ENCODE measurements around the gene SMIM45.

The SMIM45 gene

DNA sequence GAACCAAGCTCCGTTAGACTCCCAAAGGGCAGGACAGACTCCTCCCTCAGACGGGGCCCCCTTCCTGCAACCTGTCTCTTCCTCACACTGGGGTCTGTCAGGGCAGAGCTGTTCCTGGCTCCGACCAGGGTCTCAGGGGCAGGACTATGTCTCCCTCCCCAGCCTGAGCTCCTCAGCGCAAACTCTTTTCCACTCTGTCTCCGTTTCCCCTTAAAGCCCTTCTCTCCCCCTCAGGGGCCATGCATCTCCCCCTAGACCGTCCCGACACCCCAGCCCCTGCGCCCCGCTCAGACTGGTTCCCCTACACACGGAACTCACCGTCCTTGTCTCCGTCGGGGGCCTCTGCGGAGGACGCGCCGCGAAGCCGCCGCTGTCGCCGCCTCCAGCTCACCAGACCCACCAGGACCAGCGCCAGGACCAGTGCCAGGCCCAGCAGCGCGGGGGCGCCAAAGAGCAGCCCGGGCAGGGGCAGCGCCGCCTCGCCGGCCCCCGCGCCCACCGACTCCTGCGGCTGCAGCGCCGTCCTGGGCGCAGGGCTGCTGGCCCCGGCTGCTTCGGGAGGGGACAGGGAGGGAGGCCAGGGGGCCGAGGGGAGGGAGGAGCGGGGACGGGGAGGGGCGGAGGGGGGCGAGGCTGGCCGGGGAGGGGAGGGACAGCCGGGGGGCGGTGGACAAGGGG lies 26.0 kb upstream of the SMIM45 start:
- TF ChIP-seq EZH2 (optimal IDR thresholded peaks at IDR 0.05; ENCODE audit: low read depth, low read length): no peak
- no peak for TF ChIP-seq EZH2phosphoT487 (IDR thresholded peaks at IDR 0.05; ENCODE audit: low read length)
- TF ChIP-seq, protein P1, sequence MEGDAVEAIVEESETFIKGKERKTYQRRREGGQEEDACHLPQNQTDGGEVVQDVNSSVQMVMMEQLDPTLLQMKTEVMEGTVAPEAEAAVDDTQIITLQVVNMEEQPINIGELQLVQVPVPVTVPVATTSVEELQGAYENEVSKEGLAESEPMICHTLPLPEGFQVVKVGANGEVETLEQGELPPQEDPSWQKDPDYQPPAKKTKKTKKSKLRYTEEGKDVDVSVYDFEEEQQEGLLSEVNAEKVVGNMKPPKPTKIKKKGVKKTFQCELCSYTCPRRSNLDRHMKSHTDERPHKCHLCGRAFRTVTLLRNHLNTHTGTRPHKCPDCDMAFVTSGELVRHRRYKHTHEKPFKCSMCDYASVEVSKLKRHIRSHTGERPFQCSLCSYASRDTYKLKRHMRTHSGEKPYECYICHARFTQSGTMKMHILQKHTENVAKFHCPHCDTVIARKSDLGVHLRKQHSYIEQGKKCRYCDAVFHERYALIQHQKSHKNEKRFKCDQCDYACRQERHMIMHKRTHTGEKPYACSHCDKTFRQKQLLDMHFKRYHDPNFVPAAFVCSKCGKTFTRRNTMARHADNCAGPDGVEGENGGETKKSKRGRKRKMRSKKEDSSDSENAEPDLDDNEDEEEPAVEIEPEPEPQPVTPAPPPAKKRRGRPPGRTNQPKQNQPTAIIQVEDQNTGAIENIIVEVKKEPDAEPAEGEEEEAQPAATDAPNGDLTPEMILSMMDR (IDR thresholded peaks at IDR 0.05; ENCODE audit: low read length): peak; percentile 66
- no peak overlapping the region; the same call in 1 of the 2 replicates for H3K4me3 ChIP-seq (ENCODE audit: low read length)
- no peak overlapping the region for H3K27ac ChIP-seq (ENCODE audit: low read length)
- peak; percentile 54 for DNase-seq
- H3K27me3 ChIP-seq (replicated peaks; ENCODE audit: insufficient read depth, low read length): peaks cover 37% of the 10 kb centered on the region
- H4K20me1 ChIP-seq (ENCODE audit: insufficient read depth, low read length): no peaks in the 10 kb centered on the region
- no peak overlapping the region for H3K9ac ChIP-seq (ENCODE audit: low read length)
- H3K36me3 ChIP-seq (replicated peaks; ENCODE audit: insufficient read depth, low read length): no peaks in the 10 kb centered on the region
- H3K79me2 ChIP-seq (ENCODE audit: low read length): no peaks in the 10 kb centered on the region
- no peaks in the 10 kb centered on the region for H3K9me2 ChIP-seq (replicated peaks; ENCODE audit: insufficient read depth, low read length)
- peaks cover 5% of the 10 kb centered on the region for H3F3A ChIP-seq (ENCODE audit: insufficient read depth, low read length)
- H3K4me2 ChIP-seq (ENCODE audit: low read depth, low read length): peak overlapping the region; percentile 60; the same call in 1 of the 2 replicates
- no peaks in the 10 kb centered on the region for H3K4me1 ChIP-seq (ENCODE audit: low read length)
- H3K9me3 ChIP-seq (replicated peaks; ENCODE audit: insufficient read depth, low read length): no peaks in the 10 kb centered on the region
- no peak overlapping the region for H2AFZ ChIP-seq (ENCODE audit: low read length)

DNA sequence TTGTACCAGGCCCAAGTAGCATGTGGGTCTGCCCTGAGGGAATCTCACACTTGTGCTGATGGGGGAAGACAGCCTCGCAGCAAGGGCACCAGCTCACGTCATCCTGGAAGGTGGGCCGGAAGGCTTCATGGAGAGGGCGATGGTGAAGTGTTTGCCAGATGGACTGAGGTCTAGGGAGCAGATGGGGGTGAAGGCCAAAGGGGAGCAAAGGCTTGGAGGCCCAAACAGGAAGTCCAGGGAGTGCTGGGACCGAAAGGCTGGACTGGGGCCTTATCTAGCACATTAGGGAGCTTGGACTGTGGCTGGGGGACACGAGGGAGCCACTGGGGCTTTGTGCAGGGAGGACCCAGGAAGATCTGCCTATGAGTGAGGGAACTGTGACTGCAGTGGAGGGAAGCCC lies 24.1 kb upstream of the SMIM45 start:
- H3K27ac ChIP-seq (ENCODE audit: low read length): no peak overlapping the region
- H3K9me3 ChIP-seq (replicated peaks; ENCODE audit: insufficient read depth, low read length): no peaks in the 10 kb centered on the region
- no peaks in the 10 kb centered on the region for H3K79me2 ChIP-seq (ENCODE audit: low read length)
- no peak overlapping the region for H3K4me2 ChIP-seq (ENCODE audit: low read depth, low read length)
- H3K9me2 ChIP-seq (replicated peaks; ENCODE audit: insufficient read depth, low read length): no peaks in the 10 kb centered on the region
- no peaks in the 10 kb centered on the region for H4K20me1 ChIP-seq (ENCODE audit: insufficient read depth, low read length)
- no peak for DNase-seq
- TF ChIP-seq EZH2phosphoT487 (IDR thresholded peaks at IDR 0.05; ENCODE audit: low read length): no peak
- no peak overlapping the region for H3K4me3 ChIP-seq (ENCODE audit: low read length)
- H3K9ac ChIP-seq (ENCODE audit: low read length): no peak overlapping the region
- no peaks in the 10 kb centered on the region for H3K4me1 ChIP-seq (ENCODE audit: low read length)
- peaks cover 5% of the 10 kb centered on the region for H3F3A ChIP-seq (ENCODE audit: insufficient read depth, low read length)
- peaks cover 37% of the 10 kb centered on the region for H3K27me3 ChIP-seq (replicated peaks; ENCODE audit: insufficient read depth, low read length)
- no peak overlapping the region for H2AFZ ChIP-seq (ENCODE audit: low read length)
- H3K36me3 ChIP-seq (replicated peaks; ENCODE audit: insufficient read depth, low read length): no peaks in the 10 kb centered on the region

DNA sequence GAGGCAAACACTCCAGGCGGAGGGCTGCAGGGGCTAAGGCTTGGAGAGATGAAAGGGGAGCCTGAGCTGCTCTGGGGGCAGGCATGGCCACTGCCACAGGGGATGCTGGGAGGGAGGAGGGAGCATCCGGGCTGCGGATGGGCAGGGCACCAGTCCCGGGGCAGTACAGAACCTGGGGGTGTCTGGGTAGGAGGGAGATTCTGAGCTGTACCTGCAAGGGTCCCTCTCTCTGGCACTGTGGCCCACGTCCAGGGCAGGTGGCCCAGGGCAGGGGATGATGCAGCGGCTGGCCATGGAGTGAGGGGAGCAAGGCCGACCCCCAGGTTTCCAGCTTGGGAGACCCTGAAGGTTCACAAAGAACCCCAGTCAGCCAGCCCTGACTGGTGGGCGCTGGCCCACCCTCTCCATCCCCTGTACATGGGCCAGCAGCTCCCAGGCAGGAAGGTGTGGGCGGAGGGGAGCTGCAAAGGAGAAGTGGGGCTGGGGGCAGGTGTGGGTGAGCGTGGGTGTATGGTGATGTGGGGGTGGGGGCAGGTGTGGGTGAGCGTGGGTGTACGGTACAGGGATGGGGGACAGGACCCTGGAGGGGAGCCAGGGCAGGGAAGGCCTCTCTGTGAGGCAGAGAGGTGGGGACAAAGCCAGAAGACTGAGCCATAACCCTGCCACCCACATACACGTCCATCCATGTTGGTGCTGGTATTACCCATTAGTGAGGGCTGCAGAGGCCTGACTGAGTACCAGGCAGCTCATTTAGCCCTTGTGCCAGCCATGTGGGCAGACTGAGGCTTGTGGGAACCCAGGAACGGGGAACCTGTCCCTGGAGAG lies 23.1 kb upstream of the SMIM45 start:
- no peaks in the 10 kb centered on the region for H3K36me3 ChIP-seq (replicated peaks; ENCODE audit: insufficient read depth, low read length)
- no peaks in the 10 kb centered on the region for H4K20me1 ChIP-seq (ENCODE audit: insufficient read depth, low read length)
- no peak overlapping the region for H3K9ac ChIP-seq (ENCODE audit: low read length)
- no peak overlapping the region for H3K4me2 ChIP-seq (ENCODE audit: low read depth, low read length)
- H3K79me2 ChIP-seq (ENCODE audit: low read length): no peaks in the 10 kb centered on the region
- DNase-seq: no peak
- no peak overlapping the region for H3K4me3 ChIP-seq (ENCODE audit: low read length)
- no peak overlapping the region for H3K27ac ChIP-seq (ENCODE audit: low read length)
- H3K9me2 ChIP-seq (replicated peaks; ENCODE audit: insufficient read depth, low read length): no peaks in the 10 kb centered on the region
- TF ChIP-seq EZH2phosphoT487 (IDR thresholded peaks at IDR 0.05; ENCODE audit: low read length) (no peak), EZH2 (optimal IDR thresholded peaks at IDR 0.05; ENCODE audit: low read depth, low read length) (no peak)
- TF ChIP-seq, protein P1 (IDR thresholded peaks at IDR 0.05; ENCODE audit: low read length): no peak
- H2AFZ ChIP-seq (ENCODE audit: low read length): no peak overlapping the region
- peaks cover 27% of the 10 kb centered on the region for H3K27me3 ChIP-seq (replicated peaks; ENCODE audit: insufficient read depth, low read length)
- peaks cover 5% of the 10 kb centered on the region for H3F3A ChIP-seq (ENCODE audit: insufficient read depth, low read length)
- H3K9me3 ChIP-seq (replicated peaks; ENCODE audit: insufficient read depth, low read length): no peaks in the 10 kb centered on the region
- H3K4me1 ChIP-seq (ENCODE audit: low read length): no peaks in the 10 kb centered on the region
